Esophagus (tissue), 2 donors: ENCODE data around the gene NOL7. TPM values are rescaled to one million over a fixed set of nuclear protein-coding genes. Genes with fewer than 3 reads are reported as not detected.

Experiments used
- H3K27ac ChIP-seq, 2 donors: one replicate each; pipeline ENCODE4 v1.5.1; 2013; ENCODE audit warnings: low read depth in 2 of 2, mild to moderate bottlenecking in 2 of 2, inconsistent platforms in 1 of 2, low read length in 1 of 2, moderate library complexity in 1 of 2
- H3K27me3 ChIP-seq, 2 donors: one replicate each; pipeline ENCODE4 v1.6.1; 2013; ENCODE audit warnings: low read length in 2 of 2, control low read depth in 1 of 2, mild to moderate bottlenecking in 1 of 2; ENCODE audit not compliant: insufficient read depth in 2 of 2, control insufficient read depth in 1 of 2
- H3K36me3 ChIP-seq, 2 donors: one replicate each; pipeline ENCODE4 v1.6.1; 2013; ENCODE audit warnings: low read length in 1 of 2; ENCODE audit not compliant: control insufficient read depth in 2 of 2, insufficient read depth in 2 of 2
- H3K4me1 ChIP-seq, 2 donors: one replicate each; pipeline ENCODE4 v1.6.1; 2013; ENCODE audit warnings: low read length in 1 of 2; ENCODE audit not compliant: control insufficient read depth in 2 of 2, insufficient read depth in 2 of 2
- H3K4me3 ChIP-seq, 2 donors: one replicate each; pipeline ENCODE4 v1.5.1; 2013; ENCODE audit warnings: low read length in 2 of 2, mild to moderate bottlenecking in 2 of 2, low read depth in 1 of 2, moderate library complexity in 1 of 2
- H3K9me3 ChIP-seq, 2 donors: one replicate each; pipeline ENCODE4 v1.6.1; 2013; ENCODE audit warnings: mild to moderate bottlenecking in 2 of 2, low read depth in 1 of 2, low read length in 1 of 2, moderate library complexity in 1 of 2; ENCODE audit not compliant: control insufficient read depth in 2 of 2, insufficient read depth in 1 of 2
- WGBS, 2 donors: extraction: QIAGEN DNeasy Blood & Tissue Kit; methylation state at CpG; one replicate each; pipeline ENCODE4 v1.1.7; 2013; 5-methylcytosine and 5-hydroxymethylcytosine counted together
- polyA plus RNA-seq, 2 donors: library from polyadenylated mRNA; stranded (reverse); fragments of 200-250 nt; gene quantifications; one replicate each; pipeline ENCODE4 v1.2.3, GENCODE V29; 2013
- donor health status: healthy with polysubstance abuse.
- donor health status: Bipolar disorder and iron deficiency.

The NOL7 gene
- polyA plus RNA-seq, 2 donors = 30.9 to 52.1 TPM

GRCh38 chr6:13638626-13639025, 23.5 kb downstream of the NOL7 start:
- Histone ChIP-seq H3K36me3 (peaks cover 0 to 4% of the 10 kb centered on the region in 2 donors), H3K27ac (no peak overlapping the region)
- 90 to 91% methylated on average over 4 of the region's 4 CpGs for WGBS, 2 donors

GRCh38 chr6:13641315-13641714, 26.2 kb downstream of the NOL7 start:
- Histone ChIP-seq H3K4me3 (no peak overlapping the region), H3K27me3 (no peaks in the 10 kb centered on the region), H3K9me3 (no peaks in the 10 kb centered on the region), H3K36me3 (peaks cover 2 to 4% of the 10 kb centered on the region in 2 donors), H3K27ac (no peak overlapping the region), H3K4me1 (no peaks in the 10 kb centered on the region)
- 63 to 70% methylated on average over 5 of the region's 5 CpGs for WGBS, 2 donors

More at GRCh38 chr6:13638626-13639025, 23.5 kb downstream of the NOL7 start:
- no peak overlapping the region for H3K4me3 ChIP-seq
- H3K27me3 ChIP-seq = no peaks in the 10 kb centered on the region
- no peaks in the 10 kb centered on the region for H3K4me1 ChIP-seq
- H3K9me3 ChIP-seq = no peaks in the 10 kb centered on the region

- no peaks in the 10 kb centered on the region for H3K27me3 ChIP-seq
- peaks cover 2 to 4% of the 10 kb centered on the region in 2 donors for H3K36me3 ChIP-seq
- no peak overlapping the region for H3K4me3 ChIP-seq
- H3K9me3 ChIP-seq = no peaks in the 10 kb centered on the region
- WGBS, 2 donors = 83 to 84% methylated on average over 3 of the region's 3 CpGs
- H3K4me1 ChIP-seq = no peaks in the 10 kb centered on the region
- H3K27ac ChIP-seq = no peak overlapping the region
Measured at GRCh38 chr6:13643125-13643524, 28.0 kb downstream of the NOL7 start.

GRCh38 chr6:13648850-13649249, 33.7 kb downstream of the NOL7 start:
- Histone ChIP-seq H3K27ac (no peak overlapping the region), H3K9me3 (no peaks in the 10 kb centered on the region), H3K4me1 (no peaks in the 10 kb centered on the region), H3K36me3 (peaks cover 3 to 4% of the 10 kb centered on the region in 2 donors), H3K4me3 (no peak overlapping the region), H3K27me3 (no peaks in the 10 kb centered on the region)

GRCh38 chr6:13649393-13649792, 34.3 kb downstream of the NOL7 start:
- no peaks in the 10 kb centered on the region for H3K4me1 ChIP-seq
- no peak overlapping the region for H3K27ac ChIP-seq
- 91 to 93% methylated on average over 4 of the region's 4 CpGs for WGBS, 2 donors
- no peak overlapping the region for H3K4me3 ChIP-seq
- H3K36me3 ChIP-seq = peaks cover 3 to 4% of the 10 kb centered on the region in 2 donors
- H3K27me3 ChIP-seq = no peaks in the 10 kb centered on the region
- H3K9me3 ChIP-seq = no peaks in the 10 kb centered on the region

GRCh38 chr6:13653296-13653695, 38.2 kb downstream of the NOL7 start:
- Histone ChIP-seq H3K27ac (no peak overlapping the region), H3K4me3 (no peak overlapping the region), H3K27me3 (no peaks in the 10 kb centered on the region), H3K4me1 (no peaks in the 10 kb centered on the region), H3K9me3 (no peaks in the 10 kb centered on the region), H3K36me3 (peaks cover 2 to 3% of the 10 kb centered on the region in 2 donors)
- WGBS, 2 donors = 86 to 90% methylated on average over 2 of the region's 2 CpGs

GRCh38 chr6:13654496-13654895, 39.4 kb downstream of the NOL7 start:
- H3K4me1 ChIP-seq = no peaks in the 10 kb centered on the region
- no peaks in the 10 kb centered on the region for H3K27me3 ChIP-seq
- H3K36me3 ChIP-seq = peaks cover 2% of the 10 kb centered on the region in 2 donors
- H3K4me3 ChIP-seq = no peak overlapping the region
- H3K9me3 ChIP-seq = no peaks in the 10 kb centered on the region
- H3K27ac ChIP-seq = no peak overlapping the region

- no peaks in the 10 kb centered on the region for H3K9me3 ChIP-seq
- no peak overlapping the region for H3K27ac ChIP-seq
- peaks cover 0 to 3% of the 10 kb centered on the region in 2 donors for H3K4me1 ChIP-seq
- WGBS, 2 donors = 83 to 89% methylated on average over 1 of the region's 1 CpG
- H3K4me3 ChIP-seq = no peak overlapping the region
- H3K36me3 ChIP-seq = peaks cover 0 to 2% of the 10 kb centered on the region in 2 donors
- no peaks in the 10 kb centered on the region for H3K27me3 ChIP-seq
Measured at GRCh38 chr6:13655700-13656099, 40.6 kb downstream of the NOL7 start.

GRCh38 chr6:13660273-13660672, 45.1 kb downstream of the NOL7 start:
- H3K9me3 ChIP-seq = no peaks in the 10 kb centered on the region
- peaks cover 0 to 5% of the 10 kb centered on the region in 2 donors for H3K4me1 ChIP-seq
- no peak overlapping the region for H3K4me3 ChIP-seq
- no peaks in the 10 kb centered on the region for H3K36me3 ChIP-seq
- H3K27ac ChIP-seq = no peak overlapping the region
- H3K27me3 ChIP-seq = no peaks in the 10 kb centered on the region
- 93 to 95% methylated on average over 1 of the region's 1 CpG for WGBS, 2 donors

GRCh38 chr6:13660893-13661292, 45.8 kb downstream of the NOL7 start:
- Histone ChIP-seq H3K36me3 (no peaks in the 10 kb centered on the region), H3K9me3 (no peaks in the 10 kb centered on the region), H3K4me1 (peaks cover 0 to 5% of the 10 kb centered on the region in 2 donors), H3K27me3 (no peaks in the 10 kb centered on the region), H3K4me3 (no peak overlapping the region), H3K27ac (no peak overlapping the region)
- WGBS, 2 donors = 92 to 100% methylated on average over 1 of the region's 1 CpG
